ENCODE data around the gene SIK2.
"Not testable (repeated sequence)": the region's sequence is repeated elsewhere in the genome, so short reads cannot be mapped to it uniquely, and the experiment has no call there.

SIK2 gene

GRCh38 chr11:111642542-111642941 is 40.3 kb downstream of the SIK2 start:
- Histone ChIP-seq H3K4me1 (ENCODE audit: insufficient read depth, low read length) (peaks cover 27% of the 10 kb centered on the region), H3K9me3 (ENCODE audit: control insufficient read depth, insufficient read depth, low read length) (no peaks in the 10 kb centered on the region), H3K9ac (ENCODE audit: low read depth, low read length) (no peak overlapping the region), H3K36me3 (ENCODE audit: insufficient read depth, low read length) (no peaks in the 10 kb centered on the region)

DNA sequence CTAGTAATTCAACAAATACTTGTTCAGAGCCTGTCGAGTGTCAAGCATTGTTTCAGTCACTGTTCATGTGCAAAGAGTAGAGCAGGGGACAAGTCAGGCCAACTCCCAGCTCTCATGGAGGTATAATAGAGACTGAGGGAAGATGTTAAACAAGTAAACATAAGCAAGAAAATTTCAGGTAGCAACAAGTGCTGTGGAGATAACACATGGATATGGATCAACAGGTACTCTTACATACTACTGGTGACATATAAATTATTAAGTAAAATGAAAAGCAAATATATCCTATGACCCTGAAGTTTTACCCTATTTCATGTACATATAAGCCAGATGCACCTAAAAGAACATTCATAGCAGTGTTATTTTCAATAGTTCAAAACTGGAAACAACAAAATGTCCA is 42.7 kb downstream of the SIK2 start:
- no peak overlapping the region for H3K9ac ChIP-seq (ENCODE audit: low read depth, low read length)
- no peaks in the 10 kb centered on the region for H3K36me3 ChIP-seq (ENCODE audit: insufficient read depth, low read length)
- peaks cover 6% of the 10 kb centered on the region for H3K4me1 ChIP-seq (ENCODE audit: insufficient read depth, low read length)
- no peaks in the 10 kb centered on the region for H3K9me3 ChIP-seq (ENCODE audit: control insufficient read depth, insufficient read depth, low read length)

GRCh38 chr11:111645657-111646316 is 43.5 kb downstream of the SIK2 start:
- Histone ChIP-seq H3K4me1 (ENCODE audit: insufficient read depth, low read length) (no peaks in the 10 kb centered on the region; the same call in 1 of the 2 replicates), H3K36me3 (ENCODE audit: insufficient read depth, low read length) (no peaks in the 10 kb centered on the region), H3K9ac (ENCODE audit: low read depth, low read length) (no peak overlapping the region), H3K9me3 (ENCODE audit: control insufficient read depth, insufficient read depth, low read length) (no peaks in the 10 kb centered on the region)

GRCh38 chr11:111651336-111651735 is 49.1 kb downstream of the SIK2 start:
- not testable (repeated sequence) for H3K4me1 ChIP-seq (ENCODE audit: insufficient read depth, low read length); H3K9ac ChIP-seq (ENCODE audit: low read depth, low read length); H3K36me3 ChIP-seq (ENCODE audit: insufficient read depth, low read length); H3K9me3 ChIP-seq (ENCODE audit: control insufficient read depth, insufficient read depth, low read length)

- no peaks in the 10 kb centered on the region for H3K36me3 ChIP-seq (ENCODE audit: insufficient read depth, low read length)
- no peaks in the 10 kb centered on the region for H3K4me1 ChIP-seq (ENCODE audit: insufficient read depth, low read length)
- H3K9ac ChIP-seq (ENCODE audit: low read depth, low read length): no peak overlapping the region
- no peaks in the 10 kb centered on the region for H3K9me3 ChIP-seq (ENCODE audit: control insufficient read depth, insufficient read depth, low read length)
These were observed 49.9 kb downstream of the SIK2 start for GRCh38 chr11:111652184-111652583.

GRCh38 chr11:111654601-111655000 is 52.4 kb downstream of the SIK2 start:
- H3K36me3 ChIP-seq (ENCODE audit: insufficient read depth, low read length): no peaks in the 10 kb centered on the region
- H3K9me3 ChIP-seq (ENCODE audit: control insufficient read depth, insufficient read depth, low read length): no peaks in the 10 kb centered on the region
- H3K9ac ChIP-seq (ENCODE audit: low read depth, low read length): no peak overlapping the region
- H3K4me1 ChIP-seq (ENCODE audit: insufficient read depth, low read length): peaks cover 6% of the 10 kb centered on the region; the same call in 1 of the 2 replicates

- Histone ChIP-seq H3K9ac (ENCODE audit: low read depth, low read length) (no peak overlapping the region), H3K9me3 (ENCODE audit: control insufficient read depth, insufficient read depth, low read length) (no peaks in the 10 kb centered on the region; the same call in 1 of the 2 replicates), H3K36me3 (ENCODE audit: insufficient read depth, low read length) (no peaks in the 10 kb centered on the region), H3K4me1 (ENCODE audit: insufficient read depth, low read length) (peaks cover 7% of the 10 kb centered on the region; the same call in 1 of the 2 replicates)
These were observed 53.7 kb downstream of the SIK2 start for GRCh38 chr11:111655924-111656323.

GRCh38 chr11:111657905-111658304 is 55.7 kb downstream of the SIK2 start:
- H3K4me1 ChIP-seq (ENCODE audit: insufficient read depth, low read length); H3K9me3 ChIP-seq (ENCODE audit: control insufficient read depth, insufficient read depth, low read length); H3K36me3 ChIP-seq (ENCODE audit: insufficient read depth, low read length): not testable (repeated sequence)

DNA sequence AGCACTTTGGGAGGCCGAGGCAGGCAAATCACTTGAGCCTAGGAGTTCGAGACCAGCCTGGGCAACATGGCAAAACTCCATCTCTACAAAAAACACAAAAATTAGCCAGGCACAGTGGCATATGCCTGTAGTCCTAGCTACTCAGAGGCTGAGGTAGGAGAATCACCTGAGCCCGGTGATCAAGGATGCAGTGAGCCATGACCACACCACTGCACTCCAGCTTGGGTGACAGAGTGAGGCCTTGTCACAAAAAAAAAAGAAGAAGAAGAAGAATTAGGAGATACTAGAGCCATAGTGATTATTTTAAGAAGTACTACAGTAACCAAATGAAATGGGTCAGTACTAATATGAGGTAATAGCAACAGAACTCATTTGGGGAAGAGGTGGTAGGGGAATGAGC is 56.2 kb downstream of the SIK2 start:
- not testable (repeated sequence) for H3K4me1 ChIP-seq (ENCODE audit: insufficient read depth, low read length); H3K9me3 ChIP-seq (ENCODE audit: control insufficient read depth, insufficient read depth, low read length); H3K9ac ChIP-seq (ENCODE audit: low read depth, low read length); H3K36me3 ChIP-seq (ENCODE audit: insufficient read depth, low read length)

More at GRCh38 chr11:111657905-111658304, 55.7 kb downstream of the SIK2 start:
- not testable (repeated sequence) for H3K9ac ChIP-seq (ENCODE audit: low read depth, low read length)

DNA sequence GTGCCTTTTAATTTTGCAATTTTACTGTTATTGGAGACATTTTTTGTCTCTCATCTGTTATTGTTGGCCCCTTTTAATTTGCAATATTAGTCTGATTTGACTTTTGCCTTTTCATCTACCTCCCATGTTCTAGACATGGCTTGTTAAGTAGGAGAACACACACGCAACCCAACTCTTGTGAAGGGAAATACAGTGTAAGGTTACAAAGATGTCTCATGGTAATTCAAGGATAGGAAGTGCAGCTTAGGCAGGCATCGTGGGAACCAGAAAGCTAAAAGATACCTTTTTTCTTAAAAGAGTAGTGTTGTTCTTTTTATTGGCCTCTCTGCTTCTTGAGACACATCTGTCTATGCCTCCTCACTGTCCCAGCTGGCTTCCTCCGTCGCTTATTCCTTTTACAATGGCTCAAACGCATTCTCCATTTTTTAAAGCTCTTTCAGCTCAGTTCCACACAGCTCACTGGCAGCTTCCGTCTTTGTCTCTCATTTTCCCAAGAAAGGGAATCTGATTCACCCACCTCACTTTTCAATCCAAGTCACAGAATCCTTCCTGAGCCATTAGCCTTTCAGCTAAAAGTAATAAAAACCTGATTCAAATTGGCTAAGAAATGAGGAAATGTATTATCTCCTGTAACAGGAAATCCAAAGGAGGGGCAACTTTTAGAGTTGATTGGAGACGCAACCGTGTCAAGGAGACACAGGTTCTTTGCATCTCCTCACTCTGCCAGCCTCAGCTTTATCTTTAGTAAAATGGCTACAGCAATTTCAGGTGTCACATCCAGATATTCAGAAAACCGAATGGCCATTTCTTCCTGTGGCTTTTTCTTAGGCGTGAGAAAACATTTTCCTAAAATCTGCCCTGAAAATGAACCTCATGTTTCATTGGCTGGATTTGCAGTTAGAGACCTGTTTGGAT is 57.2 kb downstream of the SIK2 start:
- Histone ChIP-seq H3K36me3 (ENCODE audit: insufficient read depth, low read length) (no peaks in the 10 kb centered on the region), H3K9me3 (ENCODE audit: control insufficient read depth, insufficient read depth, low read length) (no peaks in the 10 kb centered on the region; the same call in 1 of the 2 replicates), H3K9ac (ENCODE audit: low read depth, low read length) (no peak overlapping the region), H3K4me1 (ENCODE audit: insufficient read depth, low read length) (peaks cover 10% of the 10 kb centered on the region; the same call in 1 of the 2 replicates)

DNA sequence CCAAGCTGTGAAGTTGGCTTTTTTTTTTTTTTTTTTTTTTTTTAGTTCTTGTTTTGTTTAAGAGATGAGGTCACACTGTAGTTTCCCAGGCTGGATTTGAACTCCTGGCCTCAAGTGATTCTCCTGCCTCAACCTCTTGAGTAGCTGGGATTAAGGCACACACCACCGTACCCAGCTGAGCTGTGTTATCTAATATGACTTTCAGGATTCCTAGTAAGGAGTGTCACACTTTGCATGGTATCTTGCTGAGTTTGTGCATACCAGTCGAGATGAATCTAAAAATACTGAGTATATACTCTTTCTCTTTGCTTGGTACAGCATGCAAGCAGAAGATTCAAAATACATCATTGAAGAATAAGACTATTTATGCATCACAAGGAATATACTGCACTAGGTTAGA is 58.6 kb downstream of the SIK2 start:
- Histone ChIP-seq H3K36me3 (ENCODE audit: insufficient read depth, low read length) (no peaks in the 10 kb centered on the region), H3K4me1 (ENCODE audit: insufficient read depth, low read length) (peaks cover 10% of the 10 kb centered on the region; the same call in 1 of the 2 replicates), H3K9ac (ENCODE audit: low read depth, low read length) (no peak overlapping the region), H3K9me3 (ENCODE audit: control insufficient read depth, insufficient read depth, low read length) (no peaks in the 10 kb centered on the region; the same call in 1 of the 2 replicates)

- Histone ChIP-seq H3K9me3 (ENCODE audit: control insufficient read depth, insufficient read depth, low read length) (no peaks in the 10 kb centered on the region; the same call in 1 of the 2 replicates), H3K4me1 (ENCODE audit: insufficient read depth, low read length) (peaks cover 10% of the 10 kb centered on the region; the same call in 1 of the 2 replicates), H3K9ac (ENCODE audit: low read depth, low read length) (no peak overlapping the region), H3K36me3 (ENCODE audit: insufficient read depth, low read length) (no peaks in the 10 kb centered on the region)
These were observed 61.6 kb downstream of the SIK2 start for GRCh38 chr11:111663820-111664219.

- no peaks in the 10 kb centered on the region for H3K36me3 ChIP-seq (ENCODE audit: insufficient read depth, low read length)
- H3K9ac ChIP-seq (ENCODE audit: low read depth, low read length): no peak overlapping the region
- 0 out of 2 replicates have a peak, but pooled peaks cover 3% of the 10 kb centered on the region for H3K4me1 ChIP-seq (ENCODE audit: insufficient read depth, low read length)
- H3K9me3 ChIP-seq (ENCODE audit: control insufficient read depth, insufficient read depth, low read length): no peaks in the 10 kb centered on the region; the same call in 1 of the 2 replicates
These were observed 63.5 kb downstream of the SIK2 start for GRCh38 chr11:111665777-111666176.

- Histone ChIP-seq H3K4me1 (ENCODE audit: insufficient read depth, low read length) (no peaks in the 10 kb centered on the region), H3K9me3 (ENCODE audit: control insufficient read depth, insufficient read depth, low read length) (no peaks in the 10 kb centered on the region)
These were observed 66.7 kb downstream of the SIK2 start for GRCh38 chr11:111668980-111669379.

GRCh38 chr11:111671383-111671782 is 69.1 kb downstream of the SIK2 start:
- Histone ChIP-seq H3K9ac (ENCODE audit: low read depth, low read length) (no peak overlapping the region), H3K9me3 (ENCODE audit: control insufficient read depth, insufficient read depth, low read length) (no peaks in the 10 kb centered on the region), H3K4me1 (ENCODE audit: insufficient read depth, low read length) (no peaks in the 10 kb centered on the region), H3K36me3 (ENCODE audit: insufficient read depth, low read length) (no peaks in the 10 kb centered on the region)

More at GRCh38 chr11:111668980-111669379, 66.7 kb downstream of the SIK2 start:
- Histone ChIP-seq H3K36me3 (ENCODE audit: insufficient read depth, low read length) (no peaks in the 10 kb centered on the region), H3K9ac (ENCODE audit: low read depth, low read length) (no peak overlapping the region)

Data from ES-I3 (cell line).